HepG2 (cell line): ENCODE results near the gene NRAP.

Experiments used
- EZH2 ChIP-seq: conservative IDR thresholded peaks from 2 replicates; pipeline ENCODE4 v1.6.1; 2012; ENCODE audit warnings: mild to moderate bottlenecking, low read depth, low read length, moderate library complexity
- MTA3 ChIP-seq: sonication (generic); formaldehyde crosslinking; IDR thresholded peaks from 2 replicates; pipeline ENCODE4 v1.4.0; 2020; ENCODE audit warnings: missing genetic modification reagents
- NR2F1 ChIP-seq, 2 experiments: fragments of 450-650 bp in 1 of 2; formaldehyde crosslinking in 1 of 2; IDR thresholded peaks; 2 replicates each; pipeline versions ENCODE4 v1.5.0 to v1.6.1; 2016 to 2020; ENCODE audit warnings: mild to moderate bottlenecking in 1 of 2, missing compliant biosample characterization in 1 of 2, missing genetic modification reagents in 1 of 2, moderate library complexity in 1 of 2
- POLR2AphosphoS5 ChIP-seq: IDR thresholded peaks from 2 replicates; pipeline ENCODE4 v1.6.1; 2012; ENCODE audit warnings: low read depth, low read length
- RBAK ChIP-seq: sonication (generic); formaldehyde crosslinking; IDR thresholded peaks from 2 replicates; pipeline ENCODE4 v1.5.1; 2020; ENCODE audit warnings: mild to moderate bottlenecking, missing genetic modification reagents
- SIN3A ChIP-seq: IDR thresholded peaks from 2 replicates; pipeline ENCODE4 v1.6.1; 2011; ENCODE audit warnings: low read depth, mild to moderate bottlenecking, control low read depth, low read length, borderline replicate concordance
- SMC3 ChIP-seq: IDR thresholded peaks from 2 replicates; pipeline ENCODE4 v1.6.1; 2011; ENCODE audit warnings: low read length, improper control_type of control experiment
- TCF7L2 ChIP-seq: IDR thresholded peaks from 2 replicates; pipeline ENCODE4 v1.6.1; 2011; ENCODE audit warnings: mild to moderate bottlenecking, low read depth, low read length, moderate library complexity
- ZNF335 ChIP-seq: sonication (generic); formaldehyde crosslinking; IDR thresholded peaks from 2 replicates; pipeline ENCODE4 v1.4.0; 2020; ENCODE audit warnings: missing genetic modification reagents
- ZNF354B ChIP-seq: sonication (generic); formaldehyde crosslinking; IDR thresholded peaks from 2 replicates; pipeline ENCODE4 v1.8.0; 2022; ENCODE audit warnings: mild to moderate bottlenecking, missing genetic modification reagents
- TF ChIP-seq, protein P1 (sequence below): sonication (generic); formaldehyde crosslinking; IDR thresholded peaks from 2 replicates; pipeline ENCODE4 v1.5.0; 2020; ENCODE audit warnings: mild to moderate bottlenecking, missing genetic modification reagents, moderate library complexity

DNA sequence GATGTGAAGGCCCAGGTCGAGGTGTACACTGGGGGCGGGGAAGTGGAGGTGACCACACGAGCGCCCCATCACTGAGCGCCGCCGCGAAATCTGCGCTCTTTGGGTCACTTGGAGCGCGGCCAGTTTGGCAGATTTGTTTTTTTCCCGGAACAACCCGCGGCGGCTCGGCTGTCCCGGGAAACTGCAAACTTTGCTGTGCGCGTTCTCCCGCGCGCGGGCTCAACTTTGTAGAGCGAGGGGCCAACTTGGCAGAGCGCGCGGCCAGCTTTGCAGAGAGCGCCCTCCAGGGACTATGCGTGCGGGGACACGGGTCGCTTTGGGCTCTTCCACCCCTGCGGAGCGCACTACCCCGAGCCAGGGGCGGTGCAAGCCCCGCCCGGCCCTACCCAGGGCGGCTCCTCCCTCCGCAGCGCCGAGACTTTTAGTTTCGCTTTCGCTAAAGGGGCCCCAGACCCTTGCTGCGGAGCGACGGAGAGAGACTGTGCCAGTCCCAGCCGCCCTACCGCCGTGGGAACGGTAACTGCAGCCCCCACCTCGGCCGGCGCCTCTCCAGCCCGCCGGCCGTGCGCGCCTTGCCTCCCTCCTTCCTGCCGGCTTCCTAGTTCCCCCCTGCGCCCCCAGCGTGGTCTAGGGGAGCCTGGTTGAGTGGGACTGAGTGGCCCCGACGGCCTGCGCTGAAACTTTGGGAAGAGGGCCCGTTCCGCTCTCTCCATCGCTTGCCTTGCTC lies 15.8 kb upstream of the NRAP start, which contains the start of gene CASP7:
- no peak for TF ChIP-seq ZNF354B (CRISPR knock-in tag)
- no peak for TF ChIP-seq SMC3
- TF ChIP-seq EZH2: no peak
- peak; percentile 52 for TF ChIP-seq POLR2AphosphoS5
- TF ChIP-seq, protein P1, sequence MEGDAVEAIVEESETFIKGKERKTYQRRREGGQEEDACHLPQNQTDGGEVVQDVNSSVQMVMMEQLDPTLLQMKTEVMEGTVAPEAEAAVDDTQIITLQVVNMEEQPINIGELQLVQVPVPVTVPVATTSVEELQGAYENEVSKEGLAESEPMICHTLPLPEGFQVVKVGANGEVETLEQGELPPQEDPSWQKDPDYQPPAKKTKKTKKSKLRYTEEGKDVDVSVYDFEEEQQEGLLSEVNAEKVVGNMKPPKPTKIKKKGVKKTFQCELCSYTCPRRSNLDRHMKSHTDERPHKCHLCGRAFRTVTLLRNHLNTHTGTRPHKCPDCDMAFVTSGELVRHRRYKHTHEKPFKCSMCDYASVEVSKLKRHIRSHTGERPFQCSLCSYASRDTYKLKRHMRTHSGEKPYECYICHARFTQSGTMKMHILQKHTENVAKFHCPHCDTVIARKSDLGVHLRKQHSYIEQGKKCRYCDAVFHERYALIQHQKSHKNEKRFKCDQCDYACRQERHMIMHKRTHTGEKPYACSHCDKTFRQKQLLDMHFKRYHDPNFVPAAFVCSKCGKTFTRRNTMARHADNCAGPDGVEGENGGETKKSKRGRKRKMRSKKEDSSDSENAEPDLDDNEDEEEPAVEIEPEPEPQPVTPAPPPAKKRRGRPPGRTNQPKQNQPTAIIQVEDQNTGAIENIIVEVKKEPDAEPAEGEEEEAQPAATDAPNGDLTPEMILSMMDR (CRISPR knock-in tag): peak; percentile 84
- TF ChIP-seq MTA3: no peak
- no peak for TF ChIP-seq RBAK (CRISPR knock-in tag)
- TF ChIP-seq ZNF335 (CRISPR knock-in tag): no peak
- TF ChIP-seq NR2F1 (CRISPR knock-in tag; IDR thresholded peaks at IDR 0.05): no peak
- no peak for TF ChIP-seq TCF7L2
- TF ChIP-seq SIN3A: 0 out of 2 replicates have a peak, but pooled peaks have one; percentile 21
